Neural progenitor cell (in vitro differentiated cells): Measurements from ENCODE around the gene ODAPH. TPM values are rescaled to one million over a fixed set of nuclear protein-coding genes. Genes with fewer than 3 reads are reported as not detected.
"Not testable (repeated sequence)": the region's sequence is repeated elsewhere in the genome, so short reads cannot be mapped to it uniquely, and the experiment has no call there.

Experiments
- DNase-seq: peaks from one replicate; pipeline ENCODE4 v3.0.0-alpha.2; 2016; ENCODE audit warnings: low spot score
- H2AFZ ChIP-seq: fragments of 200-600 bp; sonication (generic); replicated peaks from 2 replicates; pipeline ENCODE4 v1.6.1; 2016; ENCODE audit warnings: antibody characterized with exemption
- H3F3A ChIP-seq: fragments of 200-600 bp; sonication (generic); 2 replicates; pipeline ENCODE4 v1.6.1; 2016; ENCODE audit warnings: antibody characterized with exemption, low read depth
- H3K27ac ChIP-seq: fragments of 200-600 bp; sonication (generic); 2 replicates; pipeline ENCODE4 v1.5.1; 2016; ENCODE audit warnings: mild to moderate bottlenecking
- H3K27me3 ChIP-seq: fragments of 200-600 bp; sonication (generic); 2 replicates; pipeline ENCODE4 v1.6.1; 2016; ENCODE audit warnings: mild to moderate bottlenecking, moderate library complexity
- H3K36me3 ChIP-seq: fragments of 200-600 bp; sonication (generic); 2 replicates; pipeline ENCODE4 v1.5.1; 2016
- H3K4me1 ChIP-seq: fragments of 200-600 bp; sonication (generic); 2 replicates; pipeline ENCODE4 v1.6.1; 2016; ENCODE audit warnings: mixed run types
- H3K4me2 ChIP-seq: fragments of 200-600 bp; sonication (generic); 2 replicates; pipeline ENCODE4 v1.6.1; 2016
- H3K4me3 ChIP-seq: fragments of 200-600 bp; sonication (generic); 2 replicates; pipeline ENCODE4 v1.5.1; 2016
- H3K79me2 ChIP-seq: fragments of 200-600 bp; sonication (generic); 2 replicates; pipeline ENCODE4 v1.6.1; 2016; ENCODE audit warnings: low read depth
- H3K9ac ChIP-seq: fragments of 200-600 bp; sonication (generic); 2 replicates; pipeline ENCODE4 v1.6.1; 2016
- H3K9me3 ChIP-seq: fragments of 200-600 bp; sonication (generic); 2 replicates; pipeline ENCODE4 v1.5.1; 2016; ENCODE audit warnings: low read depth
- H4K20me1 ChIP-seq: fragments of 200-600 bp; sonication (generic); 2 replicates; pipeline ENCODE4 v1.6.1; 2016; ENCODE audit warnings: low read depth
- H3K27ac Mint-ChIP-seq: 3 replicates; pipeline ENCODE4 v1.8.0; 2021; ENCODE audit warnings: mixed read lengths
- H3K27me3 Mint-ChIP-seq: 2 replicates; pipeline ENCODE4 v1.8.0; 2022; ENCODE audit warnings: low read depth, mild to moderate bottlenecking, inconsistent platforms, moderate library complexity, mixed read lengths; ENCODE audit not compliant: insufficient read depth
- H3K36me3 Mint-ChIP-seq: 3 replicates; pipeline ENCODE4 v1.8.0; 2021; ENCODE audit warnings: mixed read lengths
- H3K4me1 Mint-ChIP-seq: 3 replicates; pipeline ENCODE4 v1.8.0; 2021; ENCODE audit warnings: mixed read lengths
- H3K4me3 Mint-ChIP-seq: 3 replicates; pipeline ENCODE4 v1.8.0; 2021; ENCODE audit warnings: mild to moderate bottlenecking, moderate library complexity, mixed read lengths
- H3K9me3 Mint-ChIP-seq: 3 replicates; pipeline ENCODE4 v1.8.0; 2020; ENCODE audit warnings: mixed read lengths
- EZH2 ChIP-seq: fragments of 200-600 bp; sonication (generic); IDR thresholded peaks from 2 replicates; pipeline ENCODE4 v1.6.1; 2017; ENCODE audit warnings: antibody characterized with exemption, mild to moderate bottlenecking, moderate library complexity
- EZH2phosphoT487 ChIP-seq: fragments of 200-600 bp; sonication (generic); IDR thresholded peaks from 2 replicates; pipeline ENCODE4 v1.6.1; 2017; ENCODE audit warnings: antibody characterized with exemption
- total RNA-seq: library from RNA; depleted of rRNA; stranded (reverse); fragments of >200 nt; gene quantifications from 2 replicates; pipeline ENCODE4 v1.2.3, GENCODE V29; 2015; ENCODE audit warnings: low replicate concordance
- TF ChIP-seq, protein P1 (sequence below): fragments of 200-600 bp; sonication (generic); IDR thresholded peaks from 2 replicates; pipeline ENCODE4 v1.5.1; 2017; ENCODE audit warnings: antibody characterized with exemption, mild to moderate bottlenecking

ODAPH gene
- total RNA-seq, 1 donor from 2014 or later, result not detected

DNA sequence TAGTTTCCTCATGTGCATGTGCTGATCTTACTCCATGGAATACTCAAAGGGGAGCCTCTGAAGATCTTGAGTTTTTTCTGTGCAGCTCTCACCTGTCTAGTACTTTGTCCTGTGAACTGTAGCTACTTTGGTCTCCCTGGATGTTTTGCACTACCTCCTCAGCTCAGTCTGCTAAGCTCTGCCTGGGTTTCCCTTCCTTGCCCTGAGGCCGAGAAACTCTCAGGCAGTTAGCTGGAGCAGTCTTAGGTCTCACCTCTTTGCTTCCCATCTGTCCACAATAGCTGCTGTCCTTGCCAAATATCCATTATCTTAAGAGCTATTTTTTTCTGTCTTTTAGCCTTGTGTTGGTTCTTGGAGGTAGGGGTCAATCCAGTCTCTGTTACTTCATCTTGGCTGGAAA lies 30.0 kb upstream of the ODAPH start:
- Histone ChIP-seq H3K9me3 (no peaks in the 10 kb centered on the region), H2AFZ (no peak overlapping the region), H4K20me1 (peaks cover 11% of the 10 kb centered on the region), H3K9ac (no peak overlapping the region), H3K27me3 (no peaks in the 10 kb centered on the region), H3K4me1 (no peaks in the 10 kb centered on the region), H3K79me2 (no peaks in the 10 kb centered on the region), H3K4me3 (no peak overlapping the region), H3F3A (no peaks in the 10 kb centered on the region), H3K4me2 (no peak overlapping the region), H3K36me3 (peaks cover 22% of the 10 kb centered on the region), H3K27ac (no peak overlapping the region)
- TF ChIP-seq EZH2 (no peak), EZH2phosphoT487 (no peak)
- TF ChIP-seq, protein P1, sequence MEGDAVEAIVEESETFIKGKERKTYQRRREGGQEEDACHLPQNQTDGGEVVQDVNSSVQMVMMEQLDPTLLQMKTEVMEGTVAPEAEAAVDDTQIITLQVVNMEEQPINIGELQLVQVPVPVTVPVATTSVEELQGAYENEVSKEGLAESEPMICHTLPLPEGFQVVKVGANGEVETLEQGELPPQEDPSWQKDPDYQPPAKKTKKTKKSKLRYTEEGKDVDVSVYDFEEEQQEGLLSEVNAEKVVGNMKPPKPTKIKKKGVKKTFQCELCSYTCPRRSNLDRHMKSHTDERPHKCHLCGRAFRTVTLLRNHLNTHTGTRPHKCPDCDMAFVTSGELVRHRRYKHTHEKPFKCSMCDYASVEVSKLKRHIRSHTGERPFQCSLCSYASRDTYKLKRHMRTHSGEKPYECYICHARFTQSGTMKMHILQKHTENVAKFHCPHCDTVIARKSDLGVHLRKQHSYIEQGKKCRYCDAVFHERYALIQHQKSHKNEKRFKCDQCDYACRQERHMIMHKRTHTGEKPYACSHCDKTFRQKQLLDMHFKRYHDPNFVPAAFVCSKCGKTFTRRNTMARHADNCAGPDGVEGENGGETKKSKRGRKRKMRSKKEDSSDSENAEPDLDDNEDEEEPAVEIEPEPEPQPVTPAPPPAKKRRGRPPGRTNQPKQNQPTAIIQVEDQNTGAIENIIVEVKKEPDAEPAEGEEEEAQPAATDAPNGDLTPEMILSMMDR, result no peak
- no peaks in the 10 kb centered on the region for H3K4me1 Mint-ChIP-seq
- no peaks in the 10 kb centered on the region for H3K27me3 Mint-ChIP-seq
- no peak overlapping the region for H3K4me3 Mint-ChIP-seq
- no peak for DNase-seq
- no peaks in the 10 kb centered on the region for H3K9me3 Mint-ChIP-seq
- peaks cover 30% of the 10 kb centered on the region for H3K36me3 Mint-ChIP-seq
- no peak overlapping the region for H3K27ac Mint-ChIP-seq

DNA sequence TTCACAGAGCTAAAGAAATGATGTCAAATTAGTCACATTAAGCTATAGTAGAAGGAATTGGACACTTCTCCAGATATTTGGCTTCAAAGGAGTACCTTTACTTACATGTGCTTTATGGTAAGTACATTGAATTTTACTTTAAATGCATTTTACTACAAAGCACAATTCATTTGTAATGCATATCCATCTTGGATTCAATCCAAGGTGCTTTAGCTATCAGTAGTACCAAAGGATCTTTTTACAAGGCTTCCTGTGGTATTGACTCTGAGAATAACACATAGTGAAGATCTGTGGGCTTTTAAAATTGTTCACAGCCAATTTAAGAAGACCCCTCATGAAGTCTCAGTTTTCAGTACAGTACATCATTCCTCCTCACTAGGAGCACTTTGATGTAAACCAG lies 28.4 kb upstream of the ODAPH start:
- H3F3A ChIP-seq, result no peaks in the 10 kb centered on the region
- H3K4me2 ChIP-seq, result no peak overlapping the region
- no peaks in the 10 kb centered on the region for H3K9me3 ChIP-seq
- TF ChIP-seq EZH2, result no peak
- no peak for TF ChIP-seq EZH2phosphoT487
- TF ChIP-seq, protein P1, result no peak
- H3K9me3 Mint-ChIP-seq, result peaks cover 12% of the 10 kb centered on the region
- H3K27me3 ChIP-seq, result no peaks in the 10 kb centered on the region
- no peak overlapping the region for H3K27ac ChIP-seq
- no peak overlapping the region for H3K9ac ChIP-seq
- no peak for DNase-seq
- H3K36me3 ChIP-seq, result peaks cover 16% of the 10 kb centered on the region
- no peak overlapping the region for H3K27ac Mint-ChIP-seq
- H4K20me1 ChIP-seq, result peaks cover 10% of the 10 kb centered on the region
- peaks cover 42% of the 10 kb centered on the region for H3K36me3 Mint-ChIP-seq
- no peak overlapping the region for H3K4me3 ChIP-seq
- H3K4me3 Mint-ChIP-seq, result no peak overlapping the region
- no peaks in the 10 kb centered on the region for H3K79me2 ChIP-seq
- no peaks in the 10 kb centered on the region for H3K4me1 Mint-ChIP-seq
- H3K4me1 ChIP-seq, result no peaks in the 10 kb centered on the region
- no peaks in the 10 kb centered on the region for H3K27me3 Mint-ChIP-seq
- H2AFZ ChIP-seq, result no peak overlapping the region

DNA sequence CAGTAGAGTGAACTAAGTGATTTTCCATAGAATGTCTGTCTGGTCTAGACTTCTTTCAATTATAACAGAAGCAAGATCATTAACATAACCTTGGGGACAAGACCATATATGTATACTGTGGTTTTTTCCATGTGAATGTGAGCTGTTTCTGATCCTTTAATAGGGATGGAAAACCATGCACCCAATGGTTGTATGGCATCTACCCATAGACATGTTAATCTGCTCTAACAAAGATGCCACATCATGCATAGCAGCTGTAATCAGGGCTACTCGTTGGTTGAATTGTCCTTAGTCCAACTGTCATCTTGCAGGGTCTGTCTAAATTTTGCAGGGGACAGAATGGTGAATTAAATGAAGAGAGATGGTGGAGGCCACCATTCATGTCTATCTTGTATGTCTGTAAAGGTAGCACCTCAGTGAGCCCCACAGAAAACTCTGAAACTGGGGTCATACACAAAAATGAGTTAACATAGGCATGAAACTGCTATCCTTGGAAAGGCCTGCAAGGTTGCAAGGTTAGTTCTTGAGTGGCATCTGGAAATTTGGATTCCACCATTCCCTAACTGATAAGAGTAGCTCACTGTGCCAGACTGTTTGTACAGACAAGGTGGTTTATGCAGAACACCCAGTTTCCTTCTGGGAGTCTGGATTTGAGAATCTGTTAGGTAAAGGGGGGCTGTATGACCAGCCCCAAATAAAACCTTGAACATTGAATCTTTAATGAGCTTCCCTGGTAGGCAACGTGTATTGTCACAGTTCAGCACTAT lies 25.1 kb upstream of the ODAPH start:
- Histone ChIP-seq H3K27me3 (no peaks in the 10 kb centered on the region), H3K4me2 (no peak overlapping the region), H3F3A (no peaks in the 10 kb centered on the region), H3K9ac (no peak overlapping the region), H3K79me2 (no peaks in the 10 kb centered on the region), H3K9me3 (no peaks in the 10 kb centered on the region), H3K27ac (no peak overlapping the region), H3K4me1 (no peaks in the 10 kb centered on the region), H3K36me3 (peaks cover 18% of the 10 kb centered on the region), H3K4me3 (no peak overlapping the region), H4K20me1 (no peaks in the 10 kb centered on the region), H2AFZ (no peak overlapping the region)
- H3K4me1 Mint-ChIP-seq, result no peaks in the 10 kb centered on the region
- H3K4me3 Mint-ChIP-seq, result no peak overlapping the region
- peaks cover 46% of the 10 kb centered on the region for H3K36me3 Mint-ChIP-seq
- TF ChIP-seq EZH2 (no peak), EZH2phosphoT487 (no peak)
- TF ChIP-seq, protein P1, result no peak
- no peak overlapping the region for H3K27ac Mint-ChIP-seq
- no peaks in the 10 kb centered on the region for H3K27me3 Mint-ChIP-seq
- H3K9me3 Mint-ChIP-seq, result peaks cover 20% of the 10 kb centered on the region
- DNase-seq, result no peak

DNA sequence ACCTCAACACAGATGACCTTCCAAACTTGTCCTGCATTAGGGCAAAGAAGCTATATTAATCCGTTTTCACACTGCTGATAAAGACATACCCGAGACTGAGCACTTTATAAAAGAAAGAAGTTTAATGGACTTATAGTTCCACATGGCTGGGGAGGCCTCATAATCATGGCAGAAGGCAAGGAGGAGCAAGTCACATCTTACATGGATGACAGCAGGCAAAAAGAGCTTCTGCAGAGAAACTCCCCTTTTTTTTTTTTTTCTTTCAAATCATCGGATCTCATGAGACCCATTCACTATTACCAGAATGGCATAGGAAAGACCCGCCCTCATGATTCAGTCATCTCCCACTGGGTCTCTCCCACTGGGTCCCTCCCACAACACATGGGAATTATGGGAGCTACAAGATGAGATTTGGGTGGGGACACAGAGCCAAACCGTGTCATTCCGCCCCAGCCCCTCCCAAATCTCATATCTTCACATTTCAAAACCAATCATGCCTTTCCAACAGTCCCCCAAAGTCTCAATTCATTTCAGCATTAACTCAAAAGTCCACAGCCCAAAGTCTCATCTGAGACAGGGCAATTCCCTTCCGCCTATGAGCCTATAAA lies 24.2 kb upstream of the ODAPH start:
- not testable (repeated sequence) for DNase-seq, H3K4me3 ChIP-seq, H3K4me2 ChIP-seq, H3K27ac ChIP-seq, H3K9ac ChIP-seq, H3K27me3 Mint-ChIP-seq, H2AFZ ChIP-seq, H3K27me3 ChIP-seq, H3K27ac Mint-ChIP-seq, H3K4me3 Mint-ChIP-seq, H3K4me1 ChIP-seq, H3F3A ChIP-seq, H3K79me2 ChIP-seq, H4K20me1 ChIP-seq, H3K9me3 ChIP-seq, H3K4me1 Mint-ChIP-seq
- Mint-ChIP-seq H3K36me3 (peaks cover 42% of the 10 kb centered on the region), H3K9me3 (peaks cover 21% of the 10 kb centered on the region)
- peaks cover 18% of the 10 kb centered on the region for H3K36me3 ChIP-seq

DNA sequence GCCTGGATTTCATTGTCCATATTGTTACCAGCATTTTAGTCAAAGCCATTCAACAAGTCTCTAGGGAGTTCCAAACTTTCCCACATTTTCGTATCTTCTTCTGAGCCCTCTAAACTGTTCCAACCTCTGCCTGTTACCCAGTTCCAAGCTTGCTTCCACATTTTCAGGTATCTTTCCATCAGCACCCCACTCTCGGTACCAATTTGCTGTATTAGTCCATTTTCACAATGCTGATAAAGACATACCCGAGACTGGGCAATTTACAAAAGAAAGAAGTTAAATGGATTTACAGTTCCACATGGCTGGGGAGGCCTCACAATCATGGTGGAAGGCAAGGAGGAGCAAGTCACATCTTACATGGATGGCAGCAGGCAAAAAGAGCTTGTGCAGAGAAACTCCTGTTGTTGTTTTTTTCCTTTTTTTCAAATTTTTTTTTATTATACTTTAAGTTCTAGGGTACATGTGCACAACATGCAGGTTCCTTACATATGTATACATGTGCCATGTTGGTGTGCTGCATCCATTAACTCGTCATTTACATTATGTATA lies 22.5 kb upstream of the ODAPH start:
- peaks cover 25% of the 10 kb centered on the region for H3K9me3 Mint-ChIP-seq

More for the DNA sequence above, 22.5 kb upstream of the ODAPH start:
- H3K4me3 ChIP-seq, H3K9me3 ChIP-seq, H3K4me1 Mint-ChIP-seq, H3F3A ChIP-seq, H3K4me3 Mint-ChIP-seq, H3K4me1 ChIP-seq, H3K27ac ChIP-seq, H3K27ac Mint-ChIP-seq, DNase-seq, H3K9ac ChIP-seq, H3K4me2 ChIP-seq, H3K27me3 ChIP-seq, H4K20me1 ChIP-seq, H3K27me3 Mint-ChIP-seq, H3K79me2 ChIP-seq, H3K36me3 ChIP-seq, H2AFZ ChIP-seq: not testable (repeated sequence)
- peaks cover 42% of the 10 kb centered on the region for H3K36me3 Mint-ChIP-seq
